Left lung (tissue), 10 donors: Measurements from ENCODE around the gene SPEF1. TPM values are rescaled to one million over a fixed set of nuclear protein-coding genes. Genes with fewer than 3 reads are reported as not detected.
A peak's percentile ranks its signal among the peaks of the same experiment; 100 is the strongest.

ENCODE experiments used
- ATAC-seq: fragments of 200-7000 bp; cut with Tn5 transposase; one replicate; pipeline ENCODE4 v1.9.1; 2020; ENCODE audit warnings: moderate library complexity
- DNase-seq, 4 donors: peaks; one replicate each; pipeline ENCODE4 v3.0.0-alpha.2; 2013 to 2020
- H3K27ac ChIP-seq, 2 donors: fragments of 200-600 bp; sonication (generic) in 1 of 2; one replicate each; pipeline versions ENCODE4 v1.5.0 to v1.8.0; 2020 to 2021
- H3K27me3 ChIP-seq, 2 donors: fragments of 200-600 bp; sonication (generic) in 1 of 2; one replicate each; pipeline versions ENCODE4 v1.5.0 to v1.8.0; 2020 to 2021
- H3K36me3 ChIP-seq, 2 donors: fragments of 200-600 bp; sonication (generic) in 1 of 2; one replicate each; pipeline versions ENCODE4 v1.5.0 to v1.8.0; 2020 to 2021
- H3K4me1 ChIP-seq, 2 donors: fragments of 200-600 bp; one replicate each; pipeline ENCODE4 v1.8.0; 2021
- H3K4me3 ChIP-seq, 2 donors: fragments of 200-600 bp; sonication (generic) in 1 of 2; one replicate each; pipeline versions ENCODE4 v1.5.0 to v1.8.0; 2020 to 2021; ENCODE audit warnings: mild to moderate bottlenecking in 1 of 2
- H3K9me3 ChIP-seq, 2 donors: fragments of 200-600 bp; sonication (generic) in 1 of 2; one replicate each; pipeline versions ENCODE4 v1.5.0 to v1.8.0; 2020 to 2021
- intact Hi-C, 2 donors: fragments of 100-400 bp; cut with DNase I; formaldehyde crosslinking; loops; one replicate each; pipeline versions ENCODE4 v1.11.2 to v1.14.2; 2022
- polyA plus RNA-seq, 6 donors: library from polyadenylated mRNA; unstranded; fragments of 120-200 nt; gene quantifications; one replicate each; pipeline ENCODE4 v1.2.1, GENCODE V29; 2013; ENCODE audit not compliant: insufficient read length in 6 of 6
- total RNA-seq, 2 donors: library from RNA; stranded (reverse); fragmentation: NEBNext Ultra II Directional; extraction: Animal tissue kit (Norgen Biotek cat#: 25700); gene quantifications; one replicate each; pipeline ENCODE4 v1.2.1, GENCODE V29; 2021
- TF ChIP-seq, protein P1 (sequence below), 2 donors: fragments of 200-600 bp; sonication (generic) in 1 of 2; IDR thresholded peaks; one replicate each; pipeline versions ENCODE4 v1.5.0 to v1.8.0; 2021; ENCODE audit warnings: antibody characterized with exemption in 2 of 2
- donor health status: DM: no; HTN: yes; CAD: no.
- donor health status: DM: no; HTN: no; CAD: no.

SPEF1 gene
- total and polyA plus RNA-seq, 8 donors = 0.26 to 4.0 (median 1.9) TPM

DNA sequence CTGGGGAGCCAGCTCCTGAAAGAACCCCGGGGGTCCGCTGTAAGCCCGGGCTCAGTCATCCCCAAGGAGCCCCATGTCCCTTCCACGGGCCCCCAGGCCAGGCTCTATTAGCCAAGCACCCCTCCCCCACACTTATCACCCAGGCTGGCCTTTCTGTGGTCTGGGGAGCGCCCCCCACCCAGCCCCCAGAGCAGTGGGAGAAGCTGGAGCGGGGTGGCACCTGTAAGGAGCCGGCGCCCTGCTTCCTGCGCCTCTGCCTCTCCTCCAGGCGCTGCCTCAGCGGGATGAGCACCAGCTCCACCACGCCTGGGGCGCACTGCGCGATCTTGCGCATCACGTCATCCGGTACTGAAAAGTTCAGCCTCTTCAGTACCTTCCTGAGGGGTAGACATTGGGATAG, 2.3 kb downstream of the SPEF1 start:
- intact Hi-C loops = no loop called here
- ATAC-seq (no peak), DNase-seq (peak in 1 of 4 donors; percentile 73)
- H3K36me3 ChIP-seq = peaks cover 0 to 5% of the 10 kb centered on the region in 2 donors
- TF ChIP-seq, protein P1, sequence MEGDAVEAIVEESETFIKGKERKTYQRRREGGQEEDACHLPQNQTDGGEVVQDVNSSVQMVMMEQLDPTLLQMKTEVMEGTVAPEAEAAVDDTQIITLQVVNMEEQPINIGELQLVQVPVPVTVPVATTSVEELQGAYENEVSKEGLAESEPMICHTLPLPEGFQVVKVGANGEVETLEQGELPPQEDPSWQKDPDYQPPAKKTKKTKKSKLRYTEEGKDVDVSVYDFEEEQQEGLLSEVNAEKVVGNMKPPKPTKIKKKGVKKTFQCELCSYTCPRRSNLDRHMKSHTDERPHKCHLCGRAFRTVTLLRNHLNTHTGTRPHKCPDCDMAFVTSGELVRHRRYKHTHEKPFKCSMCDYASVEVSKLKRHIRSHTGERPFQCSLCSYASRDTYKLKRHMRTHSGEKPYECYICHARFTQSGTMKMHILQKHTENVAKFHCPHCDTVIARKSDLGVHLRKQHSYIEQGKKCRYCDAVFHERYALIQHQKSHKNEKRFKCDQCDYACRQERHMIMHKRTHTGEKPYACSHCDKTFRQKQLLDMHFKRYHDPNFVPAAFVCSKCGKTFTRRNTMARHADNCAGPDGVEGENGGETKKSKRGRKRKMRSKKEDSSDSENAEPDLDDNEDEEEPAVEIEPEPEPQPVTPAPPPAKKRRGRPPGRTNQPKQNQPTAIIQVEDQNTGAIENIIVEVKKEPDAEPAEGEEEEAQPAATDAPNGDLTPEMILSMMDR (IDR thresholded peaks at IDR 0.05) = no peak
- no peaks in the 10 kb centered on the region for H3K9me3 ChIP-seq
- H3K4me1 ChIP-seq = peaks cover 5 to 57% of the 10 kb centered on the region in 2 donors
- no peak overlapping the region for H3K27ac ChIP-seq
- H3K4me3 ChIP-seq = no peak overlapping the region
- H3K27me3 ChIP-seq = peaks cover 0 to 18% of the 10 kb centered on the region in 2 donors

DNA sequence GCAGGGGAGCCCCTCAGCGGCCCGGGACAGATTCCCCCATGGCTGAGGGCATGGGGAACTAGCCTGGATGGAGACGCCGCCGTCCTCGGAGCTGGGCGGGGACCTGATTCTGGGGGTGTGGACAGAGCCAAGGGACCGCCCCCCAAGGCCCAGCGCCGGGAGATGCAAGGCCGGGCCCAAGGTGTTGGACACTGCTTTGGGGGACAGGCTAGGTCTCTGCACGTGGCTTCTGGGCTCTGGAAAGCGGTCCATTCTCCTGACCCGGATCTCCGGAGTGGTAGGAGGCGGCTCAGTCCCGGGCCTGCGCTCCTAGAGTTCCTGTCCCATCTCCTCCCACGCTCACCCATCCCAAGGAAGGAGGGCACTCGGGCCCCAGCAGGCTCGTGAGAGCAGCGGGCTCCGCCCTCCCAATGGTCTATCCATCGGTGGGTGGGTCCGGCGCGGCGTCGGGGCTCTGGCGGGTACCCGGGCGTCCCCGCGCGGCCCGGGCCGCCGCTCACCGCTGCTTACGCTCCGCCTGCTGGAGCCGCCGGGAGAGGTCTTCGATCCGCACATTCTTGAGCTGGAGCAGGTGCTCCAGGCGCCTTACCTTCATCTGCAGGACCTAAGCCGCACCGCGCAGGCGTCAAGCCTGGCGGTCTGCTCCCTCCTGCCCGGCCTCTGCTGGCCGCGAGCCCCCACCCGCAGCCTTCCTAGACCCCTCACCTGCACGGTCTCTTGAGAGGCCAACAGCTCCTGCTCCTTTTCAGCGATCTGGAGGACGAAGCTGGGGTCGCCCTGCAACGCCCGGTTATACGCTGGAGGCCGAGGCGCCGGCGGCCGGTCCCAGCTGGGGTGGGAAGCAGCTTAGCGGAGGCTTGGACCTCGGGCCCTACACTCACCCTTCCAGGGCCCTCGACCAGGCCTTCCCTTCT, 3.3 kb downstream of the SPEF1 start:
- H3K36me3 ChIP-seq = no peaks in the 10 kb centered on the region
- H3K27me3 ChIP-seq = peaks cover 0 to 18% of the 10 kb centered on the region in 2 donors
- intact Hi-C loops = no loop called here
- DNase-seq (peak in 2 of 4 donors; percentile 83 to 96), ATAC-seq (peak; percentile 81)
- no peaks in the 10 kb centered on the region for H3K9me3 ChIP-seq
- TF ChIP-seq, protein P1 (IDR thresholded peaks at IDR 0.05) = peak in 1 of 2 donors; percentile 11
- H3K4me3 ChIP-seq = peak overlapping the region; percentile 50 to 51
- H3K27ac ChIP-seq = no peak overlapping the region
- peaks cover 0 to 47% of the 10 kb centered on the region in 2 donors for H3K4me1 ChIP-seq

DNA sequence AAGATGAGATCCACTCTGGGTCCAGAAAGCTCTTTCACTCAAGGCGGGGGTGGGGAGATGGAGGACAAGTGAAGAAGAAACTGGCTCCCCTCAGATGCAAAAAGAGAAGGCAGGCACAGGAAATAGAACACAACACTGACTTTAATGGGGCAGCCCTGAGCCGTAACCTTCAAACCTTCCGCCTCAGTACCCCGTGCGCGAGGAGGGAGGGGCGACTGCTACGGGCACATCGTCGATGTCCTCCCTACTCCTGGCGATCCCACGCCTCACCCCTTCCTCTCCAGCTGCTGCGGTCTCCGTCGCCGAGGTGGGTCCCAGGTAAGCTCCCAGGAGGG, 3.9 kb downstream of the SPEF1 start:
- H3K4me1 ChIP-seq = peaks cover 0 to 41% of the 10 kb centered on the region in 2 donors
- ATAC-seq (peak; percentile 3), DNase-seq (no peak)
- H3K27me3 ChIP-seq = peaks cover 0 to 18% of the 10 kb centered on the region in 2 donors
- intact Hi-C loops = no loop called here
- TF ChIP-seq, protein P1 (IDR thresholded peaks at IDR 0.05) = no peak
- peak overlapping the region; percentile 50 to 51 for H3K4me3 ChIP-seq
- no peak overlapping the region for H3K27ac ChIP-seq
- no peaks in the 10 kb centered on the region for H3K36me3 ChIP-seq
- no peaks in the 10 kb centered on the region for H3K9me3 ChIP-seq

DNA sequence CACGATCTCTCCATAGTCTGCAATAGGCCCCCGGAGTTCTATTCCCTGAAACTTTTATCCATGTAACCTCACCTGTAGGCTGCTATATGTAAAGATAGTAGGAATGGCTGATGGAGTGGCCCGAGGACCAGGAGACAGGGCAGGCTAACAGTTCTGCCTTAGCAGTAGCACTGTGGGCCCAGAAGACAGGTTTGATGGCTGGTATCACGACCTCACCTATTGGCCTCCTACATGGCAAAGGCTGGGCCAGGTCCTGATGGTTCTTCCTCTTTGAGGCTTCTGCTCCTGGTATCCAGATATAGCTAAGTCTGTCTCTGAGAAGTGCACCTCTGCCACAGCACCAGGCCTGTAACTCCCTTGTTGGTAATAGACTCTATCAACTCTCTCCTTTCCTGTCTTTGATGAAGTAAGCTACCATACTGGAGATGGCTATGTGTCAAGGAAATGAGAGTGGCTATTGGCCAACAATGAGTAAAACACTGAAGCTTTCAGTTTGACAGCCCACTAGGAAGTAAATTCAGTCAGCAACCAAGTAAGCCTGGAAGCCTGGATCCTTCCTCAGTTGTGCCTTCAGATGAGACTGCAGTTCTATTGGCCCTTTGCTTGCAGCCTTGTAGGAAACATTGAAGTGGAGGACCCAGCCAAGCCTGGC, 5.7 kb downstream of the SPEF1 start:
- H3K4me3 ChIP-seq = no peak overlapping the region
- no peak for ATAC-seq
- TF ChIP-seq, protein P1 (IDR thresholded peaks at IDR 0.05) = no peak
- no peak for DNase-seq
- H3K36me3 ChIP-seq = no peaks in the 10 kb centered on the region
- peaks cover 0 to 26% of the 10 kb centered on the region in 2 donors for H3K4me1 ChIP-seq
- H3K27ac ChIP-seq = peak overlapping the region in 1 of 2 donors; percentile 33
- H3K27me3 ChIP-seq = peaks cover 0 to 18% of the 10 kb centered on the region in 2 donors
- intact Hi-C loops = no loop called here
- no peaks in the 10 kb centered on the region for H3K9me3 ChIP-seq

DNA sequence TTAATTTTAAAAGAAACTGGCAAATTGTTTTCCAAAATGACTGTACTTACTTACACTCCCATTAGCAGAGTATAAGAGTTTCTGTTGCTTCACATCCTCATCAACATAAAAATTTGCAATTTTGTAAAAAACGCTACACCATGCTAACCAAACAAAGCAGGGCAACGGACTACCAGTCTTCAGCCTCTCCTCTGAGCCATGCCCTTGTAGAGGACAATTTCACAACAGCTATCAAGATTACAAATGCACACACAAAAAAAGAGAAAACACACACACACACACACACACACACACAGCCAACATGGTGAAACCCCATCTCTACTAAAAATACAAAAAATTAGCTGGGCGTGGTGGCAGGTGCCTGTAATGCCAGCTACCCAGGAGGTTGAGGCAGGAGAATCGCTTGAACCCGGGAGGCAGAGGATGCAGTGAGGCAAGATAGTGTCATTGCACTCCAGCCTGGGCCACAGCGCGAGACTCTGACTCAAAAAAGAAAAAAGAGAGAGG, 9.6 kb downstream of the SPEF1 start:
- Histone ChIP-seq H3K4me3 (no peak overlapping the region), H3K27me3 (no peaks in the 10 kb centered on the region), H3K36me3 (no peaks in the 10 kb centered on the region), H3K4me1 (peaks cover 9 to 24% of the 10 kb centered on the region in 2 donors), H3K27ac (no peak overlapping the region), H3K9me3 (no peaks in the 10 kb centered on the region)
- no peak for DNase-seq
- TF ChIP-seq, protein P1 (IDR thresholded peaks at IDR 0.05) = no peak
- intact Hi-C loops = no loop called here
- no peak for ATAC-seq
